Sigmoid colon (tissue), 7 donors: ENCODE measurements around the gene HEXD. TPM values are rescaled to one million over a fixed set of nuclear protein-coding genes. Genes with fewer than 3 reads are reported as not detected.

ENCODE experiments used
- DNase-seq: peaks from one replicate; pipeline ENCODE4 v3.0.0-alpha.2; 2019
- H3K27ac ChIP-seq, 4 donors: fragments of 200-600 bp; sonication (generic); one replicate each; pipeline ENCODE4 v1.5.1; 2016 to 2019; ENCODE audit warnings: mild to moderate bottlenecking in 1 of 4
- H3K27me3 ChIP-seq, 3 donors: fragments of 200-600 bp; sonication (generic); one replicate each; pipeline ENCODE4 v1.5.1; 2019; ENCODE audit warnings: mild to moderate bottlenecking in 1 of 3
- H3K36me3 ChIP-seq, 4 donors: fragments of 200-600 bp; sonication (generic); one replicate each; pipeline ENCODE4 v1.5.1; 2016 to 2019
- H3K4me1 ChIP-seq, 4 donors: fragments of 200-600 bp; sonication (generic); one replicate each; pipeline ENCODE4 v1.5.1; 2017 to 2019
- H3K4me3 ChIP-seq, 4 donors: fragments of 200-600 bp; sonication (generic); one replicate each; pipeline ENCODE4 v1.5.1; 2017 to 2019; ENCODE audit warnings: mild to moderate bottlenecking in 2 of 4, moderate library complexity in 1 of 4
- H3K9me3 ChIP-seq, 4 donors: fragments of 200-600 bp in 3 of 4; sonication (generic) in 3 of 4; one replicate each; pipeline versions ENCODE4 v1.5.1 to v1.6.1; 2013 to 2019
- EP300 ChIP-seq, 4 donors: sonication (generic); formaldehyde crosslinking; IDR thresholded peaks; one replicate each; pipeline ENCODE4 v1.6.1; 2017; ENCODE audit warnings: antibody characterized with exemption in 4 of 4
- POLR2A ChIP-seq, 2 donors: fragments of 450-650 bp; IDR thresholded peaks; one replicate each; pipeline ENCODE4 v1.6.1; 2016; ENCODE audit warnings: antibody characterized with exemption in 2 of 2, mild to moderate bottlenecking in 2 of 2, moderate library complexity in 2 of 2
- POLR2AphosphoS5 ChIP-seq, 4 donors: sonication (generic); formaldehyde crosslinking; IDR thresholded peaks; one replicate each; pipeline ENCODE4 v1.6.1; 2017; ENCODE audit warnings: antibody characterized with exemption in 4 of 4
- WGBS, 2 donors: extraction: QIAGEN DNeasy Blood & Tissue Kit; methylation state at CpG; one replicate each; pipeline ENCODE4 v1.1.7; 2013; 5-methylcytosine and 5-hydroxymethylcytosine counted together
- intact Hi-C: fragments of 100-400 bp; cut with DNase I; formaldehyde crosslinking; loops from one replicate; pipeline ENCODE4 v1.15.1; 2023
- polyA plus RNA-seq, 3 donors: library from polyadenylated mRNA; stranded (reverse); fragments of 200-250 nt; gene quantifications; one replicate each; pipeline ENCODE4 v1.2.3, GENCODE V29; 2013
- total RNA-seq, 4 donors: library from RNA; depleted of rRNA; stranded (reverse); fragments of >200 nt; gene quantifications; one replicate each; pipeline ENCODE4 v1.1.0, GENCODE V29; 2016
- TF ChIP-seq, protein P1 (sequence below), 4 experiments: fragments of 450-650 bp in 3 of 4; fragments of 200-600 bp in 1 of 4; IDR thresholded peaks; one replicate each; pipeline ENCODE4 v1.5.1; 2016 to 2019; ENCODE audit warnings: antibody characterized with exemption in 4 of 4, mild to moderate bottlenecking in 3 of 4, moderate library complexity in 2 of 4
- donor health status: healthy with polysubstance abuse.
- donor health status: Bipolar disorder and iron deficiency.
- donor health status: healthy.

HEXD gene
- total and polyA plus RNA-seq, 7 donors: 9.5 to 46.2 (median 23.9) TPM

DNA sequence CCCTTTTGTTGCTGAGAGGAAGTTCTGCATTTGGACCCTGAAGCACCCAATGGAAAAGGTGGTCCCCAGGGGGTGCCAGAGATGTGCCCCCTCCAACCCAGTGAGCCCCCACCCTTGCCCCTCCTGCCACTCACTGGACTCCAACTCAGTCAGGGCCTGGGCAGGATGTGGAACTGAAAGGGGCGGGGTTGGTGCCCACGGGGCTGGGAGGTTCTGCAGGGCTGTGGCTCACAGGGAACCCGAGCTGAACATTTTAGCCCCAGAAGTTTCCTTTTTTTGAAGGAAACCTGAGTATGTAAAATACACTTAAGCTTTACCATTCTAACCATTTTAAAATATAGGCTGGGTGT lies 16.0 kb downstream of the HEXD start:
- peaks cover 0 to 30% (median 0%) of the 10 kb centered on the region in 4 donors for H3K36me3 ChIP-seq
- no peak for TF ChIP-seq POLR2A (IDR thresholded peaks at IDR 0.05)
- no peak for TF ChIP-seq POLR2AphosphoS5 (IDR thresholded peaks at IDR 0.05)
- TF ChIP-seq EP300 (IDR thresholded peaks at IDR 0.05): no peak
- TF ChIP-seq, protein P1, sequence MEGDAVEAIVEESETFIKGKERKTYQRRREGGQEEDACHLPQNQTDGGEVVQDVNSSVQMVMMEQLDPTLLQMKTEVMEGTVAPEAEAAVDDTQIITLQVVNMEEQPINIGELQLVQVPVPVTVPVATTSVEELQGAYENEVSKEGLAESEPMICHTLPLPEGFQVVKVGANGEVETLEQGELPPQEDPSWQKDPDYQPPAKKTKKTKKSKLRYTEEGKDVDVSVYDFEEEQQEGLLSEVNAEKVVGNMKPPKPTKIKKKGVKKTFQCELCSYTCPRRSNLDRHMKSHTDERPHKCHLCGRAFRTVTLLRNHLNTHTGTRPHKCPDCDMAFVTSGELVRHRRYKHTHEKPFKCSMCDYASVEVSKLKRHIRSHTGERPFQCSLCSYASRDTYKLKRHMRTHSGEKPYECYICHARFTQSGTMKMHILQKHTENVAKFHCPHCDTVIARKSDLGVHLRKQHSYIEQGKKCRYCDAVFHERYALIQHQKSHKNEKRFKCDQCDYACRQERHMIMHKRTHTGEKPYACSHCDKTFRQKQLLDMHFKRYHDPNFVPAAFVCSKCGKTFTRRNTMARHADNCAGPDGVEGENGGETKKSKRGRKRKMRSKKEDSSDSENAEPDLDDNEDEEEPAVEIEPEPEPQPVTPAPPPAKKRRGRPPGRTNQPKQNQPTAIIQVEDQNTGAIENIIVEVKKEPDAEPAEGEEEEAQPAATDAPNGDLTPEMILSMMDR (IDR thresholded peaks at IDR 0.05): no peak
- DNase-seq: no peak
- H3K27me3 ChIP-seq: no peaks in the 10 kb centered on the region
- no peaks in the 10 kb centered on the region for H3K4me1 ChIP-seq
- intact Hi-C loops: no loop called here
- 43 to 69% methylated on average over 3 of the region's 3 CpGs for WGBS, 2 donors
- no peak overlapping the region for H3K4me3 ChIP-seq
- H3K9me3 ChIP-seq: no peaks in the 10 kb centered on the region
- H3K27ac ChIP-seq: no peak overlapping the region

GRCh38 chr17:82435103-82435502 lies 17.0 kb downstream of the HEXD start:
- no peak for DNase-seq
- H3K27ac ChIP-seq: no peak overlapping the region
- 93% methylated on average over 12 of the region's 12 CpGs for WGBS, 2 donors

DNA sequence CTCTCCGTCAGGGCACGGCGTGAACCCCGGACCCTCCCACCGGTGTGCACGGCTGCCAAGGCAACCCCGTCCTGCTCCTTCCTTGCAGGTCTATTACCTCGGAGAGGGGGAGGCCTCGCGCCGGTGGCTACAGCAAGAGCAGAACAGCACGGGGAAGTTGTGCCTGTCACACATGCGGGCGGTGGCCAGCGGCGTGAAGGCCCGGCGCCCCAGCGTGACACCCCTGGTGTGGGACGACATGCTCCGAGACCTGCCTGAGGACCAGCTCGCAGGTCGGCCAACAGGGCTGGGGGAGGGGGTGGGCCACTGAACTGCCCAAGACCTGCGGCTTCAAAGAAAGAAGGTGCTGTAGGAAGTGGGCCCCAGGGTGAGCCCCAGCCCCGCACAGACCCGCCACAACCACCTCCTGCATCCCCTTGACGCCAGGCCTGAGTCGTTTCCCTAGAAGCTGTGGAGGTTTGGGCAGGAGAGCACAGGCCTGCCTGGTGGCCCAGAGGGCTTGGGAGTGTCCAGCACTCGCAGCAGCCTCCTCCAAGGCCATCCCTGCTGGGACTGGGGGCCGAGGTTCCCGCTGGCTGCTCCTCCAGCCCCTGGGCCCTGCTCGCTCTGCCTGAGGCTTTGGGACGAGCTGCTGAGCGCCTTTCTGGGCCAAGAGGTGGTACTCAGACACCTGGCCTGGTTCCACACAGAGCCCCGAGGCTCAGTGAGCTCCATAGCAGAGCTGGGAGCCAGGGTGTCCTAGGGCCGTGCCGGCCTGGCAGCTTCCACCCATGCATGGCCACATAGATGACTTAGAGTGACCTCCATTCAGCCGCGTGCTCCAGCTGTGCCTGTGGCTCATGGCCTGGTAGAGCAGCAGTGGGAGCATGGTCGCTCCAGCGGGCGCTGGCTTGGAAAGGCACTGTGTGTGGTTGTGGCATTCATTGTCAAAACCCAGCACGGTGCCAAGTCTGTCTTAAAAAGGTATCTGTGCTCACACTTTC lies 17.7 kb downstream of the HEXD start:
- WGBS, 2 donors: 93 to 94% methylated on average over 43 of the region's 43 CpGs
- Histone ChIP-seq H3K27ac (no peak overlapping the region), H3K36me3 (peaks cover 0 to 30% (median 0%) of the 10 kb centered on the region in 4 donors)

More at GRCh38 chr17:82435103-82435502, 17.0 kb downstream of the HEXD start:
- Histone ChIP-seq H3K27me3 (no peaks in the 10 kb centered on the region), H3K9me3 (no peaks in the 10 kb centered on the region), H3K36me3 (peaks cover 0 to 30% (median 0%) of the 10 kb centered on the region in 4 donors), H3K4me3 (no peak overlapping the region), H3K4me1 (no peaks in the 10 kb centered on the region)
- TF ChIP-seq, protein P1 (IDR thresholded peaks at IDR 0.05): no peak
- no peak for TF ChIP-seq EP300 (IDR thresholded peaks at IDR 0.05)
- no peak for TF ChIP-seq POLR2AphosphoS5 (IDR thresholded peaks at IDR 0.05)
- no peak for TF ChIP-seq POLR2A (IDR thresholded peaks at IDR 0.05)
- intact Hi-C loops: no loop called here

DNA sequence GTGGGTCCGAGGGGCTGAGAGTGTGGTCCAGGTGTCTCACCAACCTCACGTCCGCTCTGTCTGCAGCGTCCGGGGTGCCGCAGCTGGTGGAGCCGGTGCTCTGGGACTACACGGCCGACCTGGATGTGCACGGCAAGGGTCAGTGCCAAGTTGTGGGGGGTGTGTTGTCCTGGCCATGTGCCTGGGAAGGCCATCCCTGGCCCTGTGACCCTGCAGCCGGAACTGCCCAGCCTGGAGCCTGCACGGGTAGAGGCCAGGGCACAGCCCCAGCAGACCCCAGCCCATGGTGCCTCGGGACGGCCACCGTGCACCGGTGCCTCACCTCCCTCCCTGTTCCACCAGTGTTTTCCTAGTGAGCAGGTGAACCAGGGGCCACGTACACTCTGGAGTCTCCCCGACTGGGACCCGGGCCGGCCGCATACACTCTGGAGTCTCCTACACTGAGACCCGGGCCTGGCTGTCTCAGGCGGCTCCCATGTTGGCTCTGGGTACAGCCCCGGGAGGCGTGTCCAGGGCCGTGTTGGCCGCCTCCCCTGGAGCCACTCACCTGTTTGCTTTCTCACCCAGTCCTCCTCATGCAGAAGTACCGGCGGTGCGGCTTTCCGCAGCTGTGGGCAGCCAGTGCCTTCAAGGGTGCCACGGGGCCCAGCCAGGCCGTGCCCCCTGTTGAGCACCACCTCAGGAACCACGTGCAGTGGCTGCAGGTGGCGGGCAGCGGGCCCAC lies 18.6 kb downstream of the HEXD start:
- Histone ChIP-seq H3K4me3 (no peak overlapping the region), H3K27ac (no peak overlapping the region), H3K27me3 (no peaks in the 10 kb centered on the region), H3K4me1 (no peaks in the 10 kb centered on the region), H3K36me3 (peaks cover 0 to 32% (median 0%) of the 10 kb centered on the region in 4 donors), H3K9me3 (no peaks in the 10 kb centered on the region)
- intact Hi-C loops: no loop called here
- 89 to 93% methylated on average over 36 of the region's 36 CpGs for WGBS, 2 donors
- no peak for DNase-seq
- no peak for TF ChIP-seq POLR2A (IDR thresholded peaks at IDR 0.05)
- TF ChIP-seq, protein P1 (IDR thresholded peaks at IDR 0.05): no peak
- TF ChIP-seq POLR2AphosphoS5 (IDR thresholded peaks at IDR 0.05): no peak
- TF ChIP-seq EP300 (IDR thresholded peaks at IDR 0.05): no peak

More for the DNA sequence above, 17.7 kb downstream of the HEXD start:
- H3K9me3 ChIP-seq: no peaks in the 10 kb centered on the region
- H3K4me3 ChIP-seq: no peak overlapping the region
- no peak for DNase-seq
- no peaks in the 10 kb centered on the region for H3K4me1 ChIP-seq
- TF ChIP-seq, protein P1 (IDR thresholded peaks at IDR 0.05): no peak
- no peak for TF ChIP-seq EP300 (IDR thresholded peaks at IDR 0.05)
- intact Hi-C loops: no loop called here
- H3K27me3 ChIP-seq: no peaks in the 10 kb centered on the region
